Measurements from ENCODE around the gene KRTAP5-2.

The KRTAP5-2 gene

DNA sequence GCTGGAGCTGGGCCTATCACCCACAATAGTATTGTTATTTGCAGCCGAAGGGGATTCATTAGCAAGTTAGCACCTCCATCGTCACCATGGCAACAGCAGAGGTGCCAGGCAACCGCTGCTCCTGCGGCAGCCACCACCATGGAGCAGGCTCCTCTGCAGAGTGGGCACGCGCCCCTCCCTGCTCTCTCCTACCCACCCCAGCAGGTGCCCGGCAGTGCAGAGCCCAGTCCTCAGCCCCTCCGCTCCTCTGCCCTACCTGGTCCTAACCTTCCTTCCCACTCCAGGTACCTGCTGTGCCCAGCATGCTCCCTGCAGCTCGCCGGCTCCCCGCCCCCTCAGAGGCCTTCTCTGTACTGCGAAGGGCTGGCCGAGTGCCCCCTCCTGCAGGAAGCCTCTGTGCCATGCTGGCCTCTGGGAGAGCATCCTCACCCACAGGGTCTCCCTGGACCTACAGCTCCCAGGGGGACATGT, 29.6 kb downstream of the KRTAP5-2 start:
- H3K9ac ChIP-seq (ENCODE audit: low read depth, low read length), result no peak overlapping the region
- no peak overlapping the region for H3K4me2 ChIP-seq (ENCODE audit: insufficient read depth, low read length)
- no peaks in the 10 kb centered on the region for H3K9me3 ChIP-seq (ENCODE audit: insufficient read depth, low read length, severe bottlenecking)
- H4K20me1 ChIP-seq (ENCODE audit: insufficient read depth, low read length), result peaks cover 13% of the 10 kb centered on the region
- no peaks in the 10 kb centered on the region for H3K79me2 ChIP-seq (ENCODE audit: insufficient read depth, low read length)
- H3K27ac ChIP-seq (ENCODE audit: low read length), result no peak overlapping the region
- no peak overlapping the region for H3K4me3 ChIP-seq (ENCODE audit: low read depth in 1 of 2, low read length in 2 of 2)
- no peak for TF ChIP-seq EZH2 (IDR thresholded peaks at IDR 0.05; ENCODE audit: borderline replicate concordance, low read depth, low read length, severe bottlenecking)
- TF ChIP-seq, protein P1, sequence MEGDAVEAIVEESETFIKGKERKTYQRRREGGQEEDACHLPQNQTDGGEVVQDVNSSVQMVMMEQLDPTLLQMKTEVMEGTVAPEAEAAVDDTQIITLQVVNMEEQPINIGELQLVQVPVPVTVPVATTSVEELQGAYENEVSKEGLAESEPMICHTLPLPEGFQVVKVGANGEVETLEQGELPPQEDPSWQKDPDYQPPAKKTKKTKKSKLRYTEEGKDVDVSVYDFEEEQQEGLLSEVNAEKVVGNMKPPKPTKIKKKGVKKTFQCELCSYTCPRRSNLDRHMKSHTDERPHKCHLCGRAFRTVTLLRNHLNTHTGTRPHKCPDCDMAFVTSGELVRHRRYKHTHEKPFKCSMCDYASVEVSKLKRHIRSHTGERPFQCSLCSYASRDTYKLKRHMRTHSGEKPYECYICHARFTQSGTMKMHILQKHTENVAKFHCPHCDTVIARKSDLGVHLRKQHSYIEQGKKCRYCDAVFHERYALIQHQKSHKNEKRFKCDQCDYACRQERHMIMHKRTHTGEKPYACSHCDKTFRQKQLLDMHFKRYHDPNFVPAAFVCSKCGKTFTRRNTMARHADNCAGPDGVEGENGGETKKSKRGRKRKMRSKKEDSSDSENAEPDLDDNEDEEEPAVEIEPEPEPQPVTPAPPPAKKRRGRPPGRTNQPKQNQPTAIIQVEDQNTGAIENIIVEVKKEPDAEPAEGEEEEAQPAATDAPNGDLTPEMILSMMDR (IDR thresholded peaks at IDR 0.05; ENCODE audit: borderline replicate concordance, extremely low read depth, low read length, poor library complexity, severe bottlenecking), result no peak
- no peaks in the 10 kb centered on the region for H3K36me3 ChIP-seq (ENCODE audit: insufficient read depth, low read length)
- no peak overlapping the region for H2AFZ ChIP-seq (ENCODE audit: low read depth, low read length)
- DNase-seq (peak; percentile 35), ATAC-seq (ENCODE audit: insufficient read depth, low read depth) (peak; percentile 43; the same call in 2 of the 3 replicates)
- H3K27me3 ChIP-seq (ENCODE audit: insufficient read depth, low read length, poor library complexity), result no peaks in the 10 kb centered on the region
- H3K4me1 ChIP-seq (ENCODE audit: insufficient read depth, low read length), result no peaks in the 10 kb centered on the region

- H4K20me1 ChIP-seq (ENCODE audit: insufficient read depth, low read length), result peaks cover 13% of the 10 kb centered on the region
- TF ChIP-seq, protein P1 (IDR thresholded peaks at IDR 0.05; ENCODE audit: borderline replicate concordance, extremely low read depth, low read length, poor library complexity, severe bottlenecking), result no peak
- no peak for TF ChIP-seq EZH2 (IDR thresholded peaks at IDR 0.05; ENCODE audit: borderline replicate concordance, low read depth, low read length, severe bottlenecking)
These were observed 30.4 kb downstream of the KRTAP5-2 start for GRCh38 chr11:1567721-1568100.

DNA sequence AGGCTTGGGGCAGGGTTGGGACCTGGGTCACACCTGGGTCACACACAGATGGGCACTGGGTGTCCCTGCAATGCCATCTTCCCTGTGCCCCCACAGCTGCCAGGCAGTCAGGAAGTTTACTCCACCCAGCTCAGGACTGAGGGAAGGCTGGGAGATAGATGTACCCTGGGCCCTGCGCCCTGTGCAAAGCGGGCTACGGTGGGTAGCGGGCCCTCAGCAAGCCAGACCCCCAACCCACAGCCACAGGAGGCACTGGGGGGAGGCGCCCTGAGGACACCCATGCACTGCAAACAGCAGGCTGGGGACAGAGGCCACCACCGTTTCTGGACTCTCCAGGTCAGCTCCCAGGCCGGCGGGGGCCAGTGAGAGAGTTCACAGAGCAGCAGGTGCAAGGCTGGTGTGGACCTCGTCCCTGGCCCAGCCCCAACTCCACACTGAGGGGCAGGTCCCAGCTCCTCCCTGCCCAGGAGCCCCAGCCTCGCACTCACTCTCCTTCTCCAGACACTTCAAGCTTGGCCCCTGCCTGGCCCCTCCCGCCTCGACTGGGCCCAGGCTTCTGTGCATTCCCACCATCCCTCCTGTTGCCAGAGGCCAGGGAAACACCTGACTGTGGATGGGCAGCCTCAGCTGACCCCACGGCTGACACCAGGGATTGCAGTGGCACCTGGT, 30.9 kb downstream of the KRTAP5-2 start:
- no peaks in the 10 kb centered on the region for H3K79me2 ChIP-seq (ENCODE audit: insufficient read depth, low read length)
- H3K4me1 ChIP-seq (ENCODE audit: insufficient read depth, low read length), result no peaks in the 10 kb centered on the region
- no peaks in the 10 kb centered on the region for H3K27me3 ChIP-seq (ENCODE audit: insufficient read depth, low read length, poor library complexity)
- no peaks in the 10 kb centered on the region for H3K36me3 ChIP-seq (ENCODE audit: insufficient read depth, low read length)
- H4K20me1 ChIP-seq (ENCODE audit: insufficient read depth, low read length), result peaks cover 13% of the 10 kb centered on the region
- no peak overlapping the region for H2AFZ ChIP-seq (ENCODE audit: low read depth, low read length)
- DNase-seq (no peak), ATAC-seq (ENCODE audit: insufficient read depth, low read depth) (no peak)
- no peak overlapping the region for H3K4me3 ChIP-seq (ENCODE audit: low read depth in 1 of 2, low read length in 2 of 2)
- no peak overlapping the region for H3K9ac ChIP-seq (ENCODE audit: low read depth, low read length)
- no peaks in the 10 kb centered on the region for H3K9me3 ChIP-seq (ENCODE audit: insufficient read depth, low read length, severe bottlenecking)
- H3K4me2 ChIP-seq (ENCODE audit: insufficient read depth, low read length), result no peak overlapping the region
- no peak overlapping the region for H3K27ac ChIP-seq (ENCODE audit: low read length)
- no peak for TF ChIP-seq EZH2 (IDR thresholded peaks at IDR 0.05; ENCODE audit: borderline replicate concordance, low read depth, low read length, severe bottlenecking)
- TF ChIP-seq, protein P1 (IDR thresholded peaks at IDR 0.05; ENCODE audit: borderline replicate concordance, extremely low read depth, low read length, poor library complexity, severe bottlenecking), result no peak

More at GRCh38 chr11:1567721-1568100, 30.4 kb downstream of the KRTAP5-2 start:
- H3K4me3 ChIP-seq (ENCODE audit: low read depth in 1 of 2, low read length in 2 of 2), result no peak overlapping the region
- H2AFZ ChIP-seq (ENCODE audit: low read depth, low read length), result no peak overlapping the region
- H3K4me2 ChIP-seq (ENCODE audit: insufficient read depth, low read length), result no peak overlapping the region
- no peaks in the 10 kb centered on the region for H3K4me1 ChIP-seq (ENCODE audit: insufficient read depth, low read length)
- no peaks in the 10 kb centered on the region for H3K36me3 ChIP-seq (ENCODE audit: insufficient read depth, low read length)
- H3K27me3 ChIP-seq (ENCODE audit: insufficient read depth, low read length, poor library complexity), result no peaks in the 10 kb centered on the region
- no peak overlapping the region for H3K27ac ChIP-seq (ENCODE audit: low read length)
- no peaks in the 10 kb centered on the region for H3K9me3 ChIP-seq (ENCODE audit: insufficient read depth, low read length, severe bottlenecking)
- DNase-seq, result no peak
- H3K9ac ChIP-seq (ENCODE audit: low read depth, low read length), result no peak overlapping the region
- ATAC-seq (ENCODE audit: insufficient read depth, low read depth), result no peak
- H3K79me2 ChIP-seq (ENCODE audit: insufficient read depth, low read length), result no peaks in the 10 kb centered on the region

All from DND-41 (cell line).